Glomerular visceral epithelial cell (primary cell): ENCODE data around the gene ACTN4.

Experiments
- DNase-seq: peaks from one replicate; pipeline ENCODE4 v3.0.0-alpha.2; 2016; ENCODE audit errors: extremely low spot score

The ACTN4 gene

DNA sequence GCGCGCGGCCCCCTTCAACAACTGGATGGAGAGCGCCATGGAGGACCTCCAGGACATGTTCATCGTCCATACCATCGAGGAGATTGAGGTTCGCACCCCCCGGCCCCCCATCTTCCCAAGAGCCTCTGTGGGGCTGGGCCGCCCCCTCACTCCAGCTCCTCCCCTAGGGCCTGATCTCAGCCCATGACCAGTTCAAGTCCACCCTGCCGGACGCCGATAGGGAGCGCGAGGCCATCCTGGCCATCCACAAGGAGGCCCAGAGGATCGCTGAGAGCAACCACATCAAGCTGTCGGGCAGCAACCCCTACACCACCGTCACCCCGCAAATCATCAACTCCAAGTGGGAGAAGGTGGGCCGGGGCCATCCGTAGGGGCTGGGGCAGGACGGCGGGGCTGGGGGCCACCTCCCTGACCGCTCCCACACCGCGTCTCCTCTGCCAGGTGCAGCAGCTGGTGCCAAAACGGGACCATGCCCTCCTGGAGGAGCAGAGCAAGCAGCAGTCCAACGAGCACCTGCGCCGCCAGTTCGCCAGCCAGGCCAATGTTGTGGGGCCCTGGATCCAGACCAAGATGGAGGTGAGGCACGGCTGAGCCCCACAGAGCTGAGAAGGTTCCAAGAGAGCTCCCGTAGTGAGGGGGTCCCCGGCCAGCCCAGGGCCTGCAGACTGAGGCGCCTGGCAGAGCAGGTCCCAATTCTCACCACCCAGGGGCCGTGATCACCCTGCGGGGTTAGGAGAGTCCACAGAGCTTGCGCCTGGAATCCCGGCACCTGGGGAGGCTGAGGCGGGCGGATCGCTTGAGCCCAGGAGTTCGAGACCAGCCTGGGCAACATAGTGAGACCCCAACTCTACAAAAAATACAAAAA, 76.8 kb downstream of the ACTN4 start:
- DNase-seq = no peak

DNA sequence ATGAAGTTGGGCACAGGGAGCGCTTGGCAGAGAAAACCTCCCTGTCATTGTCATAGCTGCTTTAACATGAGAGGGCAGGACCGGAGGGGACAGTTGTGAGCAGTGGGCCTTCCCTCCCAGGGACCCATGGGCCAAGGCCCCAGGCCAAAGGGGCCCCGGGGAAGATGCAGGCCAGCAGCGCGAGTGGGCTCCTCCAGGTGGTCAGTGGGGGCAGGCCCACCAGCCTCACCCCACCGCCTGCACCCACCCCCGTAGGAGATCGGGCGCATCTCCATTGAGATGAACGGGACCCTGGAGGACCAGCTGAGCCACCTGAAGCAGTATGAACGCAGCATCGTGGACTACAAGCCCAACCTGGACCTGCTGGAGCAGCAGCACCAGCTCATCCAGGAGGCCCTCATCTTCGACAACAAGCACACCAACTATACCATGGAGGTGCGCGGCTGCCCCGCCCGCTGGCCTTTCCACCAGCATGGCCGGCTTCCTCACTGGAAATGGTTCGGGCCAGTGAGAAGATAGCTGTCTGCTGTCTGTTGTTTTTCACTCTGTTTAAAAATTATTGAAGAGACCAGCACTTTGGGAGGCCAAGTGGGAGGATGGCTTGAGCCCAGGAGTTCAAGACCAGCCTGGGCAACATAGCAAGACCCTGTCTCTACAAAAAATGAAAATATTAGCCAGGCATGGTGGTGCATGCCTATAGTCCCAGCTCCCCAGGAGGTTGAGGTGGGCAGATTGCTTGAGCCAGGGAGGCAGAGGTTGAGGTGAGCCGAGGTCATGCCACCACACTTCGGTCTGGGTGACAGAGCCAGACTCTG, 78.2 kb downstream of the ACTN4 start:
- no peak for DNase-seq

DNA sequence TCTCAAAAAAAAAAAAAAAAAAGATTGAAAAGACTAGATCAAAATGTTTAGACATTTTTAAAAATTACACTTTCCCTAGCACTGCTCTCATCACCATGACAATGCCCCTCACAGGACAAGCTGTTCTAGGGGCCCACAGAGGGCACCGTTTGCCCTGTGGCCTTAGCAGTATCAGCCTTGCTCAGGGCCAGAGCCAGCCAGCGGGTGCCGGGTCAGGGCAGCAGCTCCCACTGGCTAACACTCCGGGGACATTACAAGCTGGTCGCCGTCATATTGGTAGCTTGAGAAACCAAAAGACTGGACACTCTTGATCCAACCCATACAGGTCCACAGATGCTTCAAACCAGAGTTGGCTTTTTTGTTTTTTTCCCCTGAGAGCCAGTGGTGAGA, 78.8 kb downstream of the ACTN4 start:
- DNase-seq = no peak

DNA sequence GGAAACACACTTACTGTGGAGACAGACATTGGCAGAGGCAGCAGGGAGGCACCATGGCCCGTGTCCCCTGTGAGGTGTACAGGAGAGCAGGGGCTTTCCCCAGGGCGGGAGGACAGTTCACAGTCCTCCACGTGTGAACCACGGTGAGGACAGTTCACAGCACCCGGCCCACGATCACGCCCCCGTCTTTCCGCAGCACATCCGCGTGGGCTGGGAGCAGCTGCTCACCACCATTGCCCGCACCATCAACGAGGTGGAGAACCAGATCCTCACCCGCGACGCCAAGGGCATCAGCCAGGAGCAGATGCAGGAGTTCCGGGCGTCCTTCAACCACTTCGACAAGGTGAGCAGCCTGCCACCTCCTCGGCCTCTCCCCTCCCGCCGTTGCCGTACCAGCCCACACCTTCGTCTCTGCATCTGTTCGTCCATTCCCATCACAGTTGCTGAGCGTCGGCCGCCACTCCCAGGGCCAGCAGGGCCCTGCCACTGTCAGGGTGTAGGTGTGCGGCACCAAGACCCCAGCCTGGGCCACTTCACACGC, 79.4 kb downstream of the ACTN4 start:
- DNase-seq = no peak

DNA sequence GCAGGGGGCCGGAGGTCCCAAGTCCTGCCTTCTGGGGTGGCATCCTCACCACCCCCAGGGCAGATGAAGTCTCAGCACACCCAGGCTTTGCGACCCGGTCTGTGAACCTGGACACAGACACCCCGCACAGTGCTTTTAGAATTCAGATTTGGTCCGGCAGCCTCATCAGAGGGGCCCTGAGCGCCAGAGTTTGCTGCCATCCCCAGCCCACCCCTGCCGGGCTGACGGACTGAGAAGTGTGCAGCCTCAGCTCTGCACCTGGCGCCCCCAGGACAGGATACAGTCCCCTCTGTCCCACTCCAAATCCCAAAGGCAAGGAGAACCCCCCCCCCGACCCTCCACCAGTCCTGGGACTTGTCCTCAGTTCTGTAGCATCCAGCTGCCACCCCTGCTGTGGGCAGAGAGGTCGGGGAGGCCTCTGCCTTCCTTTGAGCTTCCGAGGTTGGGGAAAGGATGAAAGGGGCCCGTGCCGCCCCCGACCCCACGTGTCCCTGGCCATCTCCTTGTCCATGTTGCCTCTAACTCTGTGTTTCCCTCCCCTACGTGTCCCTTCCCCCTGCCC, 79.9 kb downstream of the ACTN4 start:
- no peak for DNase-seq

DNA sequence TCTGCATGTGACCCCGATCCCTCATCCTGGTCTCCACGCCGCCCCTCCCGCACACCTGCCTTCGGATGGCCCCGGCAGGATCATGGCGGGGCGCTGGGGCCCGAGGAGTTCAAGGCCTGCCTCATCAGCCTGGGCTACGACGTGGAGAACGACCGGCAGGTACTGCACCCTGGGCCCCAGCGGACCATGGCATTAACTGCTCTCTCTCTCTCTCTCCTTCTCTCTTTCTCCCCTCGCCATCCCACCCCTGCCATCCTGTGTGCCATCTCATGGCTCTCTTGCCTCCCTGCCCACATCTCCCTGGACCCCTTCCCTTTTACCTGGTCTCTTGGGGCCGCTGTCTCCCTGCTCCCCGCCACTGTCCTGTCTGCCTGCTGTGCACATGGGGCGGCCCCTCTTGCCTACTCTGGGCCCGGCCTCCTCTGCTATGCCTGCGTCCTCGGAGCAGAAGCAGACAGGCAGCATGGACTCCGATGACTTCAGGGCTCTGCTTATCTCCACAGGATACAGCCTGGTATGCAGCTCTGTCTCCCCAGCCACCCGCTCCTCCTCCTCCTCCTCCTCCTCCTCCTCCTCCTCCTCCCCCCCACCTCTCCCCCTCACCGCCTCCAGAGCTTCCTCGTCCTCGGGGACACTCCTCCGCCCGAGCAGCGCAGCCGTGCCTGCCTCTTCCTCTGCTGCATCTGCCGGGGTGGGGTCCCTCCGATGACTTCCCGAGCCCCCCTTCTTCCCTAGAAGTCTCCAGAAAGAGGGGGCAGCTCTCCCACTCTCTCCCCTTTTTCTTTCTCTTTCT, 80.6 kb downstream of the ACTN4 start:
- no peak for DNase-seq

DNA sequence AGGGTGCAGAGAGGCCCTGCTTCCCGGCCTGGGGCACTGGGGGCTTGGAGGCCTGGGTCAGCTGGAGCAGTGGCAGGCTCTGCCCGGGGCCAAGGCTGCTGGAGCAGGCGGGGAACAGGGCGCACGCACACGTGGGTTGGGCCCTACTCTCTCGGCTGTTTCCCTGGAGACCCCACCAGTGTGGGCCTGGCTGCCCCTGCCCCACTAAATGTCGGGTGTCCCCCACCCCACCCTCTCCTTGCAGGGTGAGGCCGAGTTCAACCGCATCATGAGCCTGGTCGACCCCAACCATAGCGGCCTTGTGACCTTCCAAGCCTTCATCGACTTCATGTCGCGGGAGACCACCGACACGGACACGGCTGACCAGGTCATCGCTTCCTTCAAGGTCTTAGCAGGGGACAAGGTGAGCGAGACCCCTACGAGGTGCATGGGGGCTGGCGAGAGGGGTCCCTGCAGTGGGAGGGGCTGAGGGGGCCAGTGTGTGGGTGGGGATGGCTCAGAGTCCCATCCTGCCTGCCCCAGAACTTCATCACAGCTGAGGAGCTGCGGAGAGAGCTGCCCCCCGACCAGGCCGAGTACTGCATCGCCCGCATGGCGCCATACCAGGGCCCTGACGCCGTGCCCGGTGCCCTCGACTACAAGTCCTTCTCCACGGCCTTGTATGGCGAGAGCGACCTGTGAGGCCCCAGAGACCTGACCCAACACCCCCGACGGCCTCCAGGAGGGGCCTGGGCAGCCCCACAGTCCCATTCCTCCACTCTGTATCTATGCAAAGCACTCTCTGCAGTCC, 81.5 kb downstream of the ACTN4 start:
- DNase-seq = no peak

DNA sequence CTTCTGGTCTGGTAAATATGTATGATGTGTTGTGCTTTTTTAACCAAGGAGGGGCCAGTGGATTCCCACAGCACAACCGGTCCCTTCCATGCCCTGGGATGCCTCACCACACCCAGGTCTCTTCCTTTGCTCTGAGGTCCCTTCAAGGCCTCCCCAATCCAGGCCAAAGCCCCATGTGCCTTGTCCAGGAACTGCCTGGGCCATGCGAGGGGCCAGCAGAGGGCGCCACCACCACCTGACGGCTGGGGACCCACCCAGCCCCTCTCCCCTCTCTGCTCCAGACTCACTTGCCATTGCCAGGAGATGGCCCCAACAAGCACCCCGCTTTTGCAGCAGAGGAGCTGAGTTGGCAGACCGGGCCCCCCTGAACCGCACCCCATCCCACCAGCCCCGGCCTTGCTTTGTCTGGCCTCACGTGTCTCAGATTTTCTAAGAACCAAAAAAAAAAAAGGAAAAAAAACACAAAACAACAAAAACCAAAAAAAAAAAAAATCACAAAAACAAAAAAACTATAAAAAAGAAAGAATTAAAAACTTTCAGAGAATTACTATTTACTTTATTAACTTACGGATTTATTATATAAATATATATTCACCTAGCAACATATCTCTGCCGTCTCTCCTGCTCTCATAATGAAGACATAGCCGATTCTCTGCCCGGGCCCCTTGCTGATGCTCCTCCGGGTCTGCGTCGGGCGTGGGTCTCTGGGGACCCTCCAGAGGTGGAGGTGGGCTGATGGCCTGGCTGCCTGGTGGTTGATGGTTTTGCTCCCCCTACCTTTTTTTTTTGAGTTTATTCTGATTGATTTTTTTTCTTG, 82.4 kb downstream of the ACTN4 start:
- peak; percentile 73 for DNase-seq

DNA sequence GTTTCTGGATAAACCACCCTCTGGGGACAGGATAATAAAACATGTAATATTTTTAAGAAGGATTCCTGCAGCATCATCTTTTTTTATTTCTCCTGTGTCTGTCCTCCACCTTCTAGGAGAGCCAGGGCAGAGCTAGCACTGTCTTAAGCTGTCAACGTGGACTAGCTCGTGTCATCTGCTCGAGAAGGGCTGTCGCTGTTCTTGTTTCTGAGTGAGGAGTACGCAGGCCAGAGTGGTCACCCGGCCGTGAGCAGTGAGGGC, 83.0 kb downstream of the ACTN4 start:
- DNase-seq = no peak

DNA sequence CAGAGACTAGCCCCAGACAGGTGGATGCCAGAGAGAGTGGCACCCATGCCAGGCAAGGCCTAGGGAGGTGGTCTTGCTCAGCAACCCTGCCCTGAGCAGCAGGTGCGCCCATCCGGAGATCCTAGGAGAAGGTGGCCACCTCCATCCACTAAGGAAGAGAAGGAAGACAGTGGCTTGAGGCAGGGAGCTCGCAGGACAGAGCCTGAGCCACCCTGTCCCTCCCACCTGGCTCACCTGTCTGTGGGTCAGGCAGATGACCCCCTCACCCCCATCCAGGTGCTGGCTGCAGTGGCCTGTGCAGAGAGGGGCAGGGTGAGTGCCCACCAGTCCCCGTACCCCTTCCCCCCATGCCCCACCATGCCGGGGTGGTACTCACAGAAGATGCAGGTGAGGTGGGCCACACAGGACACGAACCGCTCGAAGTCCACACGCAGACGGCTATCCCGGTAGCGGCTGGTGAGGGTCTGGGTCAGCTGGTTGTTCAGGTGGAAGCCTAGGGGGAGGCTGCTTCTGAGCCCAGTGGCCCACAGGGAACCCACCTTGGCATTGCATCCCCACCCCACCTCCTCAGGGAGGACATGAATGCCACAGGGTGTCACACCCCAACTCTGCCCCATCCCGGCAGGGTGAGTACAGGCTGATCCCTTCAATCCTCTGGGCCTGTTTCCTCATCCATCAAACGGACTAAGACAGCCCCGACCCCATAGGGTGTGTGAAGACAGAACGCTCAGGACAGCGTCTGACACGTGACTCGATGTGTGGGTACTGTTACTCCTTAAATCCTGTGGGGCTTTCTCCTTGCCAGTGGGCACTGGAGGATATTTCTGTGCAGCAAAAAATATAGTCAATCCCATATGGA, 83.5 kb downstream of the ACTN4 start:
- DNase-seq = no peak

DNA sequence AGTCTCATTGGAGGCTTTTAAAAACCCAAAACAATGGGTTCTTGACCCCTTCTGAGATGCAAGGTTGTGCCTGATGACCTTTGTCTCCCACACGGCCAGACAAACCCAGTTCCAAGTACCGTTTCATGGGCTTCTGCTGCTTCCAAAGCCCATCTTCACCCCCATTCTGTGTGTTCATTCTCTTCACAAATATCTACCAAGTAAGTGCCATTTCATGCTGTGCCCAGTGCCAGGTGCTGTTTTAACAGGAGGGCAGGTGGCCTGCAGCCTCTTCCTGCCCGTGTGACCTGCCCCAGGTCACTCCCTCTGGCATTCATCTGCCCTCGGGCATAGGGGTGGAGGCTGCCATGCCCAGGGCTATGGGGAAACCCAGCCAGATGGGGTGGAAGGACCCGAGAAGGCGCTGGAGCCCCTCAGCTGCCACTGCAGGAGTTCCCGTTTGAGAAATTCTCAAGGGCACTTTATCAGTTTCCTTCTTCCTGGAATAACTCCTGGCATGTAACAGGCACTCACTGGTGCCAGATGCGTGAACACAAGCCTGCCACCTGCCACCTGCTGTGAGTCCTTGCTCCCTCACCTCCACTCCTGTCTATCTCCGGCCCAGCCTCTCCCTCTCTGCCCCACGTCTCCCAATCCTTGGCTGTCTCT, 84.3 kb downstream of the ACTN4 start:
- DNase-seq = no peak

DNA sequence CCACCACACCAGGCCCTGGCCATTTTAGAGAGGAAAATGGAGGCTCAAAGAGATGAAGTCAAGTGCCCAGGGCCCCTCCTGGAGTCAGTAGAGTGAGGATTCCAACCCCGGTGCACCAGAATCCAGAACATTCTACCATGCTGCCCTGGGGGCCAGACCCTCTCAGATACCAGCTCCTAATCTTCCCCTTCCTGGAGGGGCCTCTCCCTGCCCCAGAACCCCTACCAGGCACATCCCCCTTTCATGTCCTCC, 85.7 kb downstream of the ACTN4 start:
- no peak for DNase-seq

DNA sequence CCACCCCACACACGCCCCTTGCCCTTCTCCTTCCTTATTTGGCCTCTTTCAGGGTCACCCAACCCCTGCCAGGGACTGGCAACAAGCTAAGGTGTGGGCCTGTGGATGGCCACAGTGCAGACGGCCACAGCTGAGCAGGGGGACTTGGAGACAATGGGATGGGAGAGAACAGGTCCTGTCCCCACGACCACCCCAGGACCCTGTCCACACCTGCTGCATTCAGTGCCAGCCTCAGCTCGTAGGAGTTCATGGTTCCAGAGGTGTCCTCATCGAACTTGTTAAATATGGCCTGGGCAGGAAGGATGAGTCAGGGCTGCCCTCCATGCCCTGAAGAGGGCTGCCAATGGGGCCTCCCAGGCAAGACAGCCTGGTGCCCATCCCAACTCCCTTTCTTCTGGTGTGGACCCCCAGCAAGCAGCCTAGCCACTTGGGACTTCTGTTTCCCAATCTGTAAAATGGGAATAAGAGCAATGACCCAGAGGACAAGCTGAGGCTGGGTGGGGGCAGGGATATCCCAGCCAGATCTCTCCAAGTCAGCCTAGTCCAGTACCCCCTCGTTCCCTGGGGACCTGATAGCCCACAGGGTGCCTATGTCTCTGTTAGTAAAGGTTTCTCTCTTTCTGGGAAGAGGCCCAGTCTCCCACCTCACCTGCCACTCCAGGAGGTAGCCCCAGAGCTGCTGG, 86.2 kb downstream of the ACTN4 start:
- peak; percentile 53 for DNase-seq

DNA sequence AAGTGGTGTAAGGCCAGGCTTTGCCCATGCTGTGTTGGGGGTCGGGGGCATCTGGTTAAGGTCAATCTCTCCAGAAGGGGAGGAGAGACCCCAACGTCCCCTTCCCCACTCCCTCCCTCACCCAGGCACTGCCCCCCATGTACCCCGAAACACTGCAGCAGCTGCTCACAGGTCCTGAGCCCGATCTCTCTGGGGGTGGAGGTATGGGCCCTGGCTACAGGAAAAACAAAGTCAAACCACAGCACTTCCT, 86.7 kb downstream of the ACTN4 start:
- DNase-seq = no peak

DNA sequence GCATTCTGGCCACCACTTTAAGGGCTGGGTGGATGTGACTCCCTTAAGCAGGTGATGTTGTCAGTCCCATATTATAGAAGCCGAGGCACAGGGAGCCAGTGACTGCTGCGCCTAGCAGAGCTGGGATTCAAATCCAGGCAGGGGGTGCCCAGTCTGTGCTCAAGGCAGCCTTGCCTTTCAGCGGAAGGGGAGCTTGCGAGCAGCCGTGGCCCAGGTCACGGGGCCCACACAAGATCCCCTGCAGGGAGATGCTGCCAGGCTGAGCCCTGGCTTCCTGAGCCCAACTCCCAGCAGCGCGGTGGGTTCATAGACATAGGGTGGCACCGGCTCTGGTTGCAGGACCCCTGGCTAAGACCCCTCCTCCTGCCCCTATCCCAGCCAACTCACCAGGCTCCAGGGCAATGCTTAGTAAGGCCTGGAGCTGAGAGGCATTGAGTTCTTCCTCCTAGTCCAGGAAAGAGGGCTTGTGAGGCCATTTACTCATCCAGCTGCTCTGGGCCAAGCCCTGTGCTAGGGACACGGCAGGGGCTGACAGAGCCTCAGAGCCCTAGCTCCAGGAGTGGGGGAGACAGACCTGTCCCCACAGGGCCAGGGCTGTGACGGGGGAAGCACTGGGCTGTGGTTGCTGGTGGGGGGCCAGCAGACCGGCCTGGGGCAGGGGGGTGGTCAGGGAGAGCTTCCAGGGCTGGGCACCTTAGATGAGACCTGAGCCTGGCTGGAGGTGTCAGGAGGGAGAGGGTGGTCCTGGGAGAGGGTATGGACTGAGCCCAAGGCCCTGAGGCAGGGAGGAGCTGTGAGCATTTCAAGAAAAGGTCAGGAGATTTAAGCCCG, 87.2 kb downstream of the ACTN4 start:
- DNase-seq = peak; percentile 71

DNA sequence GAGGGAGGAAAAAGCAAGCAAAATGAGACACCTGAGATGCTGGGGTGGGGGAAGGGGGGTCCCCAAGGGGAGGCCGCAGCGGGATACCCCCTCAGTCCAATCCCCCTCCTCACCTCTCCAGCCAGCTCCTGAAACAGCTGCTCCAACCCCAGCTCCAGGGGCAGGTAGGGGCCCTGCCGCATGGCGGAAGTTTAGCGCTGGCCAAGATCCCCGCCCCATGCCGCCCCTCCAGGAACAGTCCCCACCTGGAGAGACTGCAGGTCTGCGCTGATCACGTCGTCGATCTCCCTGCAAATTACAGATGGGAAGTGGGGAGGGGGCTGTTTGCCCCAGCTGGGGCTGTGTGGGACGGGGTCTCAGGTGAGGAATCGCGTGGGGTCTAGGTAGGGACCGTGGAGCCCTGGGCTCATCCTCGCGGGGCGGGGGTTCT, 87.8 kb downstream of the ACTN4 start:
- peak; percentile 58 for DNase-seq

DNA sequence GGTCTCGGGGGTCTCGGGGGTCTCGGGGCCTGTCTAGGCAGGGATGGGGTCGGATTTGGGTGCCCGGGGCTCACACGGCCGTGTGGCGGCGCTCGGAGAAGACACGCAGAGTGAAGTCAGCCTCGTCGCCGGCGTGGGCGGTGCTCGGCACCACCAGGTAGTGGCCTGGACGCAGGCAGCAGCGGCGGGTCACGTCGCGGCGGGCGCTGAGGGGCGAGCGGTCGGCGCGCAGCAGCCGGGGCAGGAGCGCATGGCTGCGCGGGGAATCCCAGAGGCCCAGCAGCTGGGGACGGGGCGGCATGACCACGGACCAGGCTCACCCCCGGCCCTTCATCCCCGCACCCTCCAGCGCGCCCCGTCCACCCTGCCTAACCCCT, 88.6 kb downstream of the ACTN4 start:
- peak; percentile 67 for DNase-seq
